Stimulated activated CD8-positive, alpha-beta memory T cell treated with anti-CD3 and anti-CD28 coated beads, Interleukin-15, amount 100 ng/mL, for 24 hours (primary cell): ENCODE results near the gene NAV3.
"Not testable (repeated sequence)": the region's sequence is repeated elsewhere in the genome, so short reads cannot be mapped to it uniquely, and the experiment has no call there.

Source experiments
- DNase-seq: peaks from one replicate; pipeline ENCODE4 v3.0.0-alpha.2; 2020; ENCODE audit warnings: low read depth

NAV3 gene

GRCh38 chr12:78055545-78055944, 224.9 kb downstream of the NAV3 start:
- DNase-seq = no peak

DNA sequence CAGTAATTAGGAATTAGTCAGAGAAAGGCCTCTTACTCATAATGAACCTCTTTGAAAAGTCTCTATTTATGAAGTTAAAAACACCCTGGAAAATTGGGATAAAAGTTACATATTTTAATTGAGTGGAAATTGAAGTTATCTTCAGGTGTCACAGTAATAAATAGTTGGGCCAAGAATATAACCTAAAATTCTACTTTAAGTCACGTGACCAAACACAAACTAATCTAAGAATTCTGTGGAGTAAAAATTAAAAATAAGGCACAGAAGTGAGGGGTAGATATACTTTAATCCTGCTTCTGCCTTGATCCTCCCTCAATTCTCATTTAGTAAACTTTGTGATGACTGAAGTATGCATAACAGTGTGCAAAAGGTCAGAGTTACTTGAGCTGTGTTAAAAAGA, 226.4 kb downstream of the NAV3 start:
- no peak for DNase-seq

DNA sequence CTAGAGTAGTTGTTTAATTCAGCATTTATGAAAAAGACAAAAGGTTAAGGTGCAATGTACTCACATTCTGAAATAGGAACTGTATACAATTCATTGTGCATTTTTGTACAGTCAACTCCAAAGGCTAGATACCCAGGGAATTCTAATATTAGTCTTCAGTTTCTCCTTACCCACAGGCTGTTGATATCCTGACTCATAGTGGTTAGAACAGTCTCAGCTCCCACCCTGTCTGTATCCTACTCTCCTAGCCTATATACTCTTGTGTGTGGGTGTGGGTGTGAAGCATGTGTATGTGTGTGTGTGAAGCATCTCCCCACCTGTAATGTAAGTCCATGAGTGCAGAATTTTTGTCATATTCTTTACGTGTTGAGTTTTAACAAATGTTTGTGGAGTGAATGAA, 229.5 kb downstream of the NAV3 start:
- DNase-seq = no peak

DNA sequence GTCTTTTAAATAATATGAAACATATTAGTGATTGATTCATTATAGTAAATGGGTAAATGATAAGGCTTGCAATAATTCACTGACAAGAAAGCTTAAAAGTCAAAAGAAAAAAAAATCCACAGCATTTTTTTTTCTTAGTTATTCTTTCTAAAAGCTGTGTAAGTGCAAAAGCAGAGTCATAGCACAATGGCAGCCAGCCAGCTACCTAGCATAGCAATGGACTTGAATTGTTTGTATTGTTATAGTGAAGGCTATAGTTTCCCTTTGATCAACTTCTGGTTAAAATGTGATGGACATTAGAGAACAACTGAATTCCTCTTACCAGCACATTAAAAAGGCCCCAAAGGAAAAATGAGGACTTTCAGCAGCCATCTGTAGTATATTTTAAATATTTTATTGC, 232.1 kb downstream of the NAV3 start:
- no peak for DNase-seq

DNA sequence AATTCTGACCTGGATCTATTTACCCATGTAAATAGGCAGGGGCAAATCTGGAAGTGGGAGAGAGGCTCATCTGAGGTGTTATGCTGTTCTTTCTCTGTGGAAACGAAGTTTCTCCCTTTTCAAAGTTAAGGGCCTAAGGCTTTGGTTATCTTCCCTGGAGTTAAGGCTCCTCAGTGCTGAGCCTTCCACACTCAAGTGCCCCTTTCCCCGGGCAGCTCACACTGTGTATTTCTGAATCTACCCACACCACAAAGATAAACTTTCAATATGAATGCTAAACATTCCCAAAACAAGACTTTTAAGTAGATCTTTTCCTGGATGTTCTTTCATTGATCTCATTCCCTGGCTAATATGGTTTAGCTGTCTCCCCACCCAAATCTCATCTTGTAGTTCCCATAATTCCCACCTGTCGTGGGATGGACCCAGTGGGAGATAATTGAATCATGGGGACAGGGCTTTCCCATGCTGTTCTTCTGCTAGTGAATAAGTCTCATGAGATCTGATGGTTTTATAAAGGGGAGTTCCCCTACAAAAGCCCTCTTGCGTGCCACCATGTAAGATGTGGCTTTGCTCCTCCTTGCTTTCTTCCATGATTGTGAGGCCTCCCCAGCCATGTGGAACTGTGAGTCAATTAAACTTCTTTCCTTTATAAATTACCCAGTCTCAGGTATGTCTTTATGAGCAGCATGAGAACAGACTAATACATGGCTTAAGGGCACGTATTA, 251.1 kb downstream of the NAV3 start:
- DNase-seq = no peak

GRCh38 chr12:78085542-78086182, 255.0 kb downstream of the NAV3 start:
- no peak for DNase-seq

GRCh38 chr12:78086553-78087362, 256.1 kb downstream of the NAV3 start:
- no peak for DNase-seq

GRCh38 chr12:78087363-78087675, 256.6 kb downstream of the NAV3 start:
- DNase-seq = no peak

DNA sequence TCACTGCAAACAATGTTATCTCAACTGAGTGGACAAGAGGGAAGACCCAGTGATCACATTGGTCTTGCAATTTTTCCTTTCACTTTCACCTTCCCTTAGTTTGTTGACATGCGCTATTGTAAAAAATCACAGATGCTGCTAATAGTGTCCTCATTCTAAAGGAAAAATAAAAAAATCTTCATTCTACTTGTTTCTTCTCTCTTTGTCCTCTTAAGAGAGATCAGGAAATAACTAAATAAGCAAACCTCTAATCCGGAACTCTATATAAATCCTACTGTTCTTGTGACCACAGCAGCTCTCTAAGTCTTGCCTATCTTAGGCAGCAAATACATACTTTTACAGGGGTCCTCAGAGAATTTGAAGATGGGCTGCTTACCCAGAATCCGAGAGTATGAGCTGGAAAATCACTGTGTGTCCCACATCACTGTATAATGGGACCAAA, 257.7 kb downstream of the NAV3 start:
- no peak for DNase-seq

DNA sequence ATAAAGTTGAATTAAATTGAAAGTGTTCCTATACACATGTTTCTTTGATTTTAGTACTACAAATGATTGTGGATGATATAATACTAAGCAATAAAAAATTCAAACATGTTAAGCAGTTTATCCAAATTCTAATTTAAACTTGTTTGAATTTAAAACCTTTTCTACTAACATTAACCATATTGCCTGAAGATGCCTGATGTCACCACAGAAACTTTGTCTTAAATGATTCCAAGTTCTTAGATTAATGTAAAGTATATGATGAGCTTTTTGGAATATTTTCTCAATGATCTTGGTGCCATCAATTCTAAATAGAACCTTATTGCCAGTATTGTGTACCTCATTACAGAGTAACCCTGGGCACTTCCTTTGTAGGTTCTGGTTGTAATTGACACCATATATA, 259.6 kb downstream of the NAV3 start:
- DNase-seq = no peak

DNA sequence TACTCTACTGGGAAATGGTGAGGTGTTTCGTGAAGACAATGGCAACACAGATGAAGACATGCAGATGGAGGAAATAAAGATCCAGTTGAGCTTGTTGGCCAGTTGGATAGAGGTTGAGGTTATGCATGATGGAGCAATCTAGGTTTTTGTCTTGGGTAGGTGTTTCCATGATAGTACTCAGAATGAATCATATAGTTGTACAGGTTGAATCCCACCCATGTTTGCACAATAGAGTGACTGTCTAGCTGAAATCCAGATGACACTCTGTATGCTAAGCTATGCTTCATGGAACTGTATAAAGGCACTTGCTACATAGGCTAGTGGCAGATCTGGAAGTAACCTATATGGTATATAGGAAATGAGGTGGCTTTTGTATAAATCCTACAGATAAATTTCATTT, 264.9 kb downstream of the NAV3 start:
- no peak for DNase-seq

- no peak for DNase-seq
Measured at GRCh38 chr12:78096909-78097597, 266.4 kb downstream of the NAV3 start.

DNA sequence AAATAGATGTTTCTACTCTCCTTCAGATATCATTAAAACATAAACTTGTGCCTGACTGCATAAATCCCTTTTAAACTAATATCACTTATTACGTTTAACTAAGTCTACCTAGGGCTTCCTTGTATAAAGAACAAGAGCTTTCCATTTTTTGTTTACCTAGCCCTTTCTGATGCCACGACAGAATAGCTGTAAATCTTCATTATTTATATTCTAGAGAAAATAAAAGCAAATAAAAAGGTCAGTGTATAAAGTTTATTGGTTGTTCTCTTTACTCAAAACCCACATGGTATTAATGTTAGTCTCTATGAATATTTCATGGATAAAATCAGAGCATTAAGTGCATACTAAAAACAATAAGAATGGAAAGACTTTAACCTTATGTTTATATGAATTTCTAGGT, 269.1 kb downstream of the NAV3 start:
- DNase-seq = no peak

GRCh38 chr12:78101113-78101876, 270.6 kb downstream of the NAV3 start:
- no peak for DNase-seq

DNA sequence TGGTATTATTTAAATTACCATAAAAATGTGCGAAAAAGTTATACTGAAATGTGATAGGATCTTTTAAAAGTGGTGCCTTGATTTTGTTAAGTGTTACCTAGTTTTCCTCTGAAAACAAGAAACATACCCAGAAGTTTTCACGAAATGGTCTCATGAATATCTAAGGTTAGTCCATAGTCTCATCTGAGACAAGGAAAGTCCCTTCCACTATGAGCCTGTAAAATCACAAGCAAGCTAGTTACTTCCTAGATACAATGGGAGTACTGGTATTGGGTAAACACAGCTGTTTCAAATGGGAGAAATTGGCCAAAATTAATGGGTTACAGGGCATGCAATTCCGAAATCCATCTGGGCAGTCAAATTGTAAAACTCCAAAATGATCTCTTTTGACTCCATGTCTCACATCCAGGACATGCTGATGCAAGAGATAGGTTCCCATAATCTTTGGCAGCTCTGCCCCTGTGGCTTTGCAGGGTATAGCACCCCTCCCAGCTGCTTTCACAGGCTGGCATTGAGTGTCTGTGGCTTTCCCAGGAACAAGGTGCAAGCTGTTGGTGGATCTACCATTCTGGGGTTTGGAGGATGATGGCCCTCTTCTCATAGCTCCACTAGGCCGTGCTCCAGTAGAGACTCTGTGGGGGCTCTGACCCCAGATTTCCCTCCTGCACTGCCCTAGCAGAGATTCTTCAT, 271.4 kb downstream of the NAV3 start:
- no peak for DNase-seq

GRCh38 chr12:78102801-78103200, 272.1 kb downstream of the NAV3 start:
- DNase-seq = not testable (repeated sequence)

GRCh38 chr12:78115889-78116288, 285.2 kb downstream of the NAV3 start:
- DNase-seq = no peak

GRCh38 chr12:78118036-78118435, 287.3 kb downstream of the NAV3 start:
- DNase-seq = no peak

DNA sequence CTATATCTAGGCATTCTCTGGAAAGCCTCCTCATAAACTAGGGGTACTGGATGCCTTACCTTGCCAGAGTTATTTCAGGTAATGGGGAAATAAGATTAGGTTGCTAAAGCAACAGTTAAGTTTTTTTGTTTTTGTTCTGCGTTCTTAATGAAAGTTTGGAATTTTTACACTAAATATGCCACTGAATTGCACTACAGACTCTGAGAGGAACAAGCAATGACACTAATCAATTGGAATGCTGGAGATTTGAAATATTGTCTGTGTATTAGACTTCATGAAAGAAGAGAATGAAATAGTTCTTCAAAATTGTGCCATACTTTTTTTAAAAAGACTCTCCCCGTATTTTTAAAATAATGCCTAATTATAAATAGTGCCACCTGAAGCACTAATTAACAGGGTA, 287.8 kb downstream of the NAV3 start:
- DNase-seq = no peak

DNA sequence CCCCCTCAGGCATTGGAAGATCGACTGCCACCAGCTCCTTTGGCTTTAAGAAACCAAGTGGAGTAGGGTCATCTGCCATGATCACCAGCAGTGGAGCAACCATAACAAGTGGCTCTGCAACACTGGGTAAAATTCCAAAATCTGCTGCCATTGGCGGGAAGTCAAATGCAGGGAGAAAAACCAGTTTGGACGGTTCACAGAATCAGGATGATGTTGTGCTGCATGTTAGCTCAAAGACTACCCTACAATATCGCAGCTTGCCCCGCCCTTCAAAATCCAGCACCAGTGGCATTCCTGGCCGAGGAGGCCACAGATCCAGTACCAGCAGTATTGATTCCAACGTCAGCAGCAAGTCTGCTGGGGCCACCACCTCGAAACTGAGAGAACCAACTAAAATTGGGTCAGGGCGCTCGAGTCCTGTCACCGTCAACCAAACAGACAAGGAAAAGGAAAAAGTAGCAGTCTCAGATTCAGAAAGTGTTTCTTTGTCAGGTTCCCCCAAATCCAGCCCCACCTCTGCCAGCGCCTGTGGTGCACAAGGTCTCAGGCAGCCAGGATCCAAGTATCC, 288.7 kb downstream of the NAV3 start:
- DNase-seq = no peak

GRCh38 chr12:78120306-78120705, 289.6 kb downstream of the NAV3 start:
- DNase-seq = no peak
